Neutrophil (primary cell): ENCODE data around the gene ARHGEF38.

ENCODE experiments used
- H3K27ac ChIP-seq: fragments of 200-600 bp; sonication (generic); 2 replicates; pipeline ENCODE4 v1.5.1; 2016; ENCODE audit warnings: mild to moderate bottlenecking, moderate library complexity
- H3K27me3 ChIP-seq: fragments of 200-600 bp; sonication (generic); 2 replicates; pipeline ENCODE4 v1.6.0; 2016; ENCODE audit warnings: mild to moderate bottlenecking
- H3K36me3 ChIP-seq: fragments of 200-600 bp; sonication (generic); 2 replicates; pipeline ENCODE4 v1.5.1; 2017
- H3K4me1 ChIP-seq, 2 experiments: fragments of 200-600 bp in 1 of 2; sonication (generic) in 1 of 2; 1 replicate in 1 of 2; 2 replicates in 1 of 2; pipeline versions ENCODE4 v1.5.1 to v1.6.1; 2013 to 2016; ENCODE audit warnings: low read depth in 1 of 2, low read length in 1 of 2, mild to moderate bottlenecking in 1 of 2, moderate library complexity in 1 of 2; ENCODE audit not compliant: control insufficient read depth in 1 of 2, insufficient read depth in 1 of 2
- H3K4me3 ChIP-seq, 2 experiments: fragments of 200-600 bp in 1 of 2; sonication (generic) in 1 of 2; 1 replicate in 1 of 2; 2 replicates in 1 of 2; pipeline ENCODE4 v1.5.1; 2013 to 2016; ENCODE audit warnings: low read depth in 1 of 2, low read length in 1 of 2, mild to moderate bottlenecking in 1 of 2, moderate library complexity in 1 of 2
- H3K9me3 ChIP-seq: fragments of 200-600 bp; sonication (generic); 2 replicates; pipeline ENCODE4 v1.5.1; 2016
- TF ChIP-seq, protein P1 (sequence below): fragments of 200-600 bp; sonication (generic); IDR thresholded peaks from 2 replicates; pipeline ENCODE4 v1.5.1; 2016; ENCODE audit warnings: antibody characterized with exemption

ARHGEF38 gene

DNA sequence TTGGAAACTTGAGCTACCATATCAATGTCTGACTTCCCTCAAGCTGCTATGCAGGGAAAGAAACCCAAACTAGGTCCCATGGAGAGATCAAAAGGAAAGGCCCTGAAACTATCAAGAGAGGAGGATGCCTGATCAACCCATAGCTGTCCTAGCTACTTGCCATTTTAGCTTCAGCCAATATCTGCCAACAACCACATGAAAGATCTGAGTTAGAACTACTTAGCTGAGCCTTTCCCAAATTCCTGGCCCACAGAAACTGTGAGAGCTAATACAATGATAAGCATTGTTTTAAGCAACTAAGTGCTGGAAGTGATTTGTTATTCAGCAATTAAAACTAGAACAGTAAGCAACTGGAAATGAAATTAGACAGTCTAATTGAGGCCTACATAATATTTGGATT lies 6.3 kb upstream of the ARHGEF38 start:
- no peak overlapping the region for H3K4me3 ChIP-seq

DNA sequence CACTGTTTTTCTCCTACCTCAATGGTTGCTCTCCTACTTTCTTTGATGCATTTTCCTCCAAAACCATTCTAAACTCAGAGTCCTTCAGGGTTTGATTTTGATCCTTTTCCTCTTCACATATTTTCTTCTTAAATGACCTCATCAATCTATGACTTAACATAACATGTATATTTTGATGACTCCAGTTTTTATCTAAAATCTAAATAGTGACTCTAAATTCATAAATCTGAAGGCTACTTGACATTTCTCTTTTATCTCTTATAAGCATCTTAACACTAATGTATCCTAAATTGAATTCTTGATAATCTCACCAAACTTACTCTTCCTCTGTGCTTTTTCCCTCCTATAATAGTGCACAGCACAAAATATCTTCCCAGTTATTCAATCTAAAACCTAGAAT lies 4.7 kb upstream of the ARHGEF38 start:
- TF ChIP-seq, protein P1, sequence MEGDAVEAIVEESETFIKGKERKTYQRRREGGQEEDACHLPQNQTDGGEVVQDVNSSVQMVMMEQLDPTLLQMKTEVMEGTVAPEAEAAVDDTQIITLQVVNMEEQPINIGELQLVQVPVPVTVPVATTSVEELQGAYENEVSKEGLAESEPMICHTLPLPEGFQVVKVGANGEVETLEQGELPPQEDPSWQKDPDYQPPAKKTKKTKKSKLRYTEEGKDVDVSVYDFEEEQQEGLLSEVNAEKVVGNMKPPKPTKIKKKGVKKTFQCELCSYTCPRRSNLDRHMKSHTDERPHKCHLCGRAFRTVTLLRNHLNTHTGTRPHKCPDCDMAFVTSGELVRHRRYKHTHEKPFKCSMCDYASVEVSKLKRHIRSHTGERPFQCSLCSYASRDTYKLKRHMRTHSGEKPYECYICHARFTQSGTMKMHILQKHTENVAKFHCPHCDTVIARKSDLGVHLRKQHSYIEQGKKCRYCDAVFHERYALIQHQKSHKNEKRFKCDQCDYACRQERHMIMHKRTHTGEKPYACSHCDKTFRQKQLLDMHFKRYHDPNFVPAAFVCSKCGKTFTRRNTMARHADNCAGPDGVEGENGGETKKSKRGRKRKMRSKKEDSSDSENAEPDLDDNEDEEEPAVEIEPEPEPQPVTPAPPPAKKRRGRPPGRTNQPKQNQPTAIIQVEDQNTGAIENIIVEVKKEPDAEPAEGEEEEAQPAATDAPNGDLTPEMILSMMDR, result no peak
- H3K27me3 ChIP-seq, result no peaks in the 10 kb centered on the region
- no peaks in the 10 kb centered on the region for H3K36me3 ChIP-seq
- no peaks in the 10 kb centered on the region for H3K4me1 ChIP-seq
- no peak overlapping the region for H3K4me3 ChIP-seq
- H3K9me3 ChIP-seq, result no peaks in the 10 kb centered on the region
- no peak overlapping the region for H3K27ac ChIP-seq

More for the DNA sequence above, 6.3 kb upstream of the ARHGEF38 start:
- TF ChIP-seq, protein P1, result no peak
- Histone ChIP-seq H3K36me3 (no peaks in the 10 kb centered on the region), H3K27ac (no peak overlapping the region), H3K4me1 (no peaks in the 10 kb centered on the region), H3K27me3 (no peaks in the 10 kb centered on the region), H3K9me3 (no peaks in the 10 kb centered on the region)

DNA sequence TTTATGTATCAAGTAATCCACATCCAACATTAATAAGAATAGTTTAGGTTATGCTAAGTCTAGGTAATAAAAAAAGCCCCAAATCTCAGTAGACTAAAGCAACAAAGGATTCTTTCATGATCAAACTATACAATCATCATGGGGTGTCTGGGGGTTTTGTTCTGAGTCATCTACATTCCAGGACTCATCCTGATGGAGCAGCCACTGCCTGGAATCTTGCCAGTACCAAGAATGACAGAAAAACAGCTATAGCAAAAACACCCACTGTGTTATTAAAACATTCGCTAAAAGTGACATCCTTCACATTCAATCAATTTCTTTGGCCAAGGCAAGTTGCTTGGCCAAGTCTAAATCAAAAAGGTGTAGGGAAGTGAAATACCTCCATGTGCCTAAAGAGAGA lies 3.9 kb upstream of the ARHGEF38 start:
- no peak overlapping the region for H3K27ac ChIP-seq
- TF ChIP-seq, protein P1, result no peak

DNA sequence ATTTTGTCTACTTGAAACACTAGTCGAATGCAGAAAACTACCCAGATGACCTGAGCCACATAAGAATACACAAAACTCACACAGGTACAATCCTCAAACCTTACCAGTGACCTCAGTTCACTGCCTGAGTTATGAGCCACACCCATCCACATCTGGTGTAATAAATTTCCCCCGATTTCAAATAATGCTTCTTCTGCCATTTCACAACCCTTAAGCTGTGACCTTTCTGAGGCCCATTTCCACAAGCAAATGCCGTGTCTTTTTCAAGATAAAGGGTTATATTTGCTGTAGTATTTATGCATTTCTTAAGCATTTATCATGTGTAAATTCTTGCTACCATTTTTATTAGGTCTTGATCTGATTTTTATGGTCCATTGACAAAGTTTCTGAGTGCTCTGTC lies 1.8 kb upstream of the ARHGEF38 start:
- H3K36me3 ChIP-seq, result no peaks in the 10 kb centered on the region
- no peaks in the 10 kb centered on the region for H3K4me1 ChIP-seq
- no peak overlapping the region for H3K4me3 ChIP-seq
- H3K27me3 ChIP-seq, result no peaks in the 10 kb centered on the region
- no peaks in the 10 kb centered on the region for H3K9me3 ChIP-seq
- no peak overlapping the region for H3K27ac ChIP-seq
- TF ChIP-seq, protein P1, result no peak

More for the DNA sequence above, 3.9 kb upstream of the ARHGEF38 start:
- H3K4me1 ChIP-seq, result no peaks in the 10 kb centered on the region
- no peaks in the 10 kb centered on the region for H3K36me3 ChIP-seq
- H3K9me3 ChIP-seq, result no peaks in the 10 kb centered on the region
- no peaks in the 10 kb centered on the region for H3K27me3 ChIP-seq
- no peak overlapping the region for H3K4me3 ChIP-seq

DNA sequence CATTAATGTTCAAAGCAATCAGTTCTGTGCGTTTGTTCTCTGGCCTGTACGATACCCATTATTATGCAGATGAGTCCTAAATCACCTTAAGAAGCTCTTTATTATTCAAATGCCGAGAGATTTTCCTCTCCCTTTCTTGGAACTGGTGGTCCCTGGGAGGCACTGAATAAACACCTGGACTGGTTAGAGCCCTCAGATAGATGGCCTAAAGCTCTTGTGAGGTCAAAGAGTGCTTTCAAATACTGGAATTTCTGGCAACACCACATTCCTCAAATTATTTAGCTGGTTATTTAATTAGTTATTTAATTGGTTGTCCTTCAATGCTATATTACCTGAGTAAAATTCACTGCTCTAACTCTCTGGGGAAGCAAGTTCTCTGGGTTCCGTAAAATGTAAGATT lies 3.0 kb downstream of the ARHGEF38 start:
- no peak overlapping the region for H3K27ac ChIP-seq
- TF ChIP-seq, protein P1, result no peak
- H3K9me3 ChIP-seq, result no peaks in the 10 kb centered on the region
- no peaks in the 10 kb centered on the region for H3K27me3 ChIP-seq
- H3K4me1 ChIP-seq, result no peaks in the 10 kb centered on the region
- H3K36me3 ChIP-seq, result no peaks in the 10 kb centered on the region
- no peak overlapping the region for H3K4me3 ChIP-seq

DNA sequence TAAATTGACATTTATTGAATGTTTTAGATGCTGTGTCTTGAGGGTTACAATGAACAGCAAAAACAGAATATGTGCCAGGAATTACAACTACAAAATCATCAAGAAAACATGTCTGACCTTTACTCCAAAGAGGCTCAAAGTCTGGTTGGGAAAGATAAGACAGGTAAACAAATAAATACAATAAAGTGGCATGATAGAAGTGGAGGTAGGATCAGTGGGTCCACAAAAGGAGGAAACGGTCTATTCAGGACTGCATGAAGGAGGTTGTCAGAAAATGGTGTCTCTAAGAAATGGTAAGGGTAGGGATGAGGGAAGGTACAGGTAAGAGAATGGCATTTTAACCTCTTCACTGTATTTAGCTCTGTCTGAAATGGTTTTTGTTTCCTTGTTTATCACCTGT lies 3.8 kb downstream of the ARHGEF38 start:
- H3K4me1 ChIP-seq, result no peaks in the 10 kb centered on the region
- H3K4me3 ChIP-seq, result no peak overlapping the region
- TF ChIP-seq, protein P1, result no peak
- H3K9me3 ChIP-seq, result no peaks in the 10 kb centered on the region
- H3K36me3 ChIP-seq, result no peaks in the 10 kb centered on the region
- H3K27ac ChIP-seq, result no peak overlapping the region
- H3K27me3 ChIP-seq, result no peaks in the 10 kb centered on the region
